Right lobe of liver (tissue), 4 donors: ENCODE measurements around the gene KAZN.

Source experiments
- POLR2A ChIP-seq: fragments of 450-650 bp; IDR thresholded peaks from one replicate; pipeline ENCODE4 v1.6.1; 2017; ENCODE audit warnings: antibody characterized with exemption, mild to moderate bottlenecking
- TF ChIP-seq, protein P1 (sequence below), 4 donors: fragments of 200-600 bp in 3 of 4; fragments of 450-650 bp in 1 of 4; IDR thresholded peaks; one replicate each; pipeline versions ENCODE4 v1.5.1 to v1.8.0; 2016 to 2022; ENCODE audit warnings: antibody characterized with exemption in 4 of 4, mild to moderate bottlenecking in 2 of 4
- donor health status: DM: no; HTN: no; CAD: no.
- donor health status: DM: no; HTN: no; CAD: no.
- donor health status: DM: no; HTN: yes; CAD: no.

DNA sequence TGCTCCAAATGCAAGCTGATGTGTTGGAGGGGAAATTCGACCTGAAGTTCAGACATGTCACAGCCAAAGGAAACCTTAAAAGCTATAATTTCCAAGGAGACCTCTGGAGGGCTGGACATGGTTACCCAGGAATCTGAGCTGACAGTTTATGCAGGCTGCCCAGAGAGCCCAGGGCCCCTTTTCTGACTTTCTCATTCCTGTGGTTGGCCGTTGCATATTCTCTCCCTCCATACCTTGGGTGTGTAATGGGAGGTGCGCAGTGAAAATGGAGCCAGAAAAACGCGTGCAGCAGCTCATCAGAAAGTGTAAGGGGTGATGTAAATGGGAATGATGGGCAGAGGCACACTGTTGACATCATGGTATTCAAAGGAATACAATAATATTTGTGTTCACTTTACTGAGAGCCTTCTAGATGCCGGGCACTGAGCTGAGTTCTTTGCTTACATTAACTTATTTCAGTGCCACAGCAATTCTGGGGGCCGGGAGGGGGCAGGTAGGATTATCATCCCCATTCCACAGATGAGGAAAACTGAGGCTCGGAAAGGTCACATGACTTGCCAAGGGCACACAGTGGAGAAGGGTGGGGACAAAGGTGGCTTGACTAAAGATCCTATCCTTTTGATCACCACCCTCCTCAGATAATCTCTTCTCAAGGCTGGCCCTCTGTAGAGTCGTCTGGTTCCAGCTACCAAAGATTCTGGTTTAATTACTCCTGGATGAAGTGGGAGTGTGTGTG, 38.6 kb downstream of the KAZN start:
- TF ChIP-seq, protein P1, sequence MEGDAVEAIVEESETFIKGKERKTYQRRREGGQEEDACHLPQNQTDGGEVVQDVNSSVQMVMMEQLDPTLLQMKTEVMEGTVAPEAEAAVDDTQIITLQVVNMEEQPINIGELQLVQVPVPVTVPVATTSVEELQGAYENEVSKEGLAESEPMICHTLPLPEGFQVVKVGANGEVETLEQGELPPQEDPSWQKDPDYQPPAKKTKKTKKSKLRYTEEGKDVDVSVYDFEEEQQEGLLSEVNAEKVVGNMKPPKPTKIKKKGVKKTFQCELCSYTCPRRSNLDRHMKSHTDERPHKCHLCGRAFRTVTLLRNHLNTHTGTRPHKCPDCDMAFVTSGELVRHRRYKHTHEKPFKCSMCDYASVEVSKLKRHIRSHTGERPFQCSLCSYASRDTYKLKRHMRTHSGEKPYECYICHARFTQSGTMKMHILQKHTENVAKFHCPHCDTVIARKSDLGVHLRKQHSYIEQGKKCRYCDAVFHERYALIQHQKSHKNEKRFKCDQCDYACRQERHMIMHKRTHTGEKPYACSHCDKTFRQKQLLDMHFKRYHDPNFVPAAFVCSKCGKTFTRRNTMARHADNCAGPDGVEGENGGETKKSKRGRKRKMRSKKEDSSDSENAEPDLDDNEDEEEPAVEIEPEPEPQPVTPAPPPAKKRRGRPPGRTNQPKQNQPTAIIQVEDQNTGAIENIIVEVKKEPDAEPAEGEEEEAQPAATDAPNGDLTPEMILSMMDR (IDR thresholded peaks at IDR 0.05) = no peak
- TF ChIP-seq POLR2A = no peak
